Hepatocyte (in vitro differentiated cells): Measurements from ENCODE around the gene VWF.

ENCODE experiments used
- CTCF ChIP-seq: fragments of 200-600 bp; sonication (generic); IDR thresholded peaks from 2 replicates; pipeline ENCODE4 v1.5.1; 2016; ENCODE audit warnings: antibody characterized with exemption, mild to moderate bottlenecking; ENCODE audit not compliant: poor library complexity
- EZH2 ChIP-seq: fragments of 200-600 bp; sonication (generic); IDR thresholded peaks from 2 replicates; pipeline ENCODE4 v1.6.1; 2016; ENCODE audit warnings: antibody characterized with exemption, mild to moderate bottlenecking, borderline replicate concordance
- EZH2phosphoT487 ChIP-seq: fragments of 200-600 bp; sonication (generic); IDR thresholded peaks from one replicate; pipeline ENCODE4 v1.6.1; 2018; ENCODE audit warnings: antibody characterized with exemption, mild to moderate bottlenecking, low read depth, moderate library complexity; ENCODE audit not compliant: unreplicated experiment, severe bottlenecking

GRCh38 chr12:6172086-6172485 lies 47.6 kb upstream of the VWF start:
- TF ChIP-seq CTCF (no peak), EZH2phosphoT487 (no peak), EZH2 (no peak)
